ENCODE data around the gene PSME1.

PSME1 gene

GRCh38 chr14:24147761-24148428 lies 11.9 kb downstream of the PSME1 start:
- DNase-seq (ENCODE audit: low read depth) = no peak
- TF ChIP-seq, protein P1, sequence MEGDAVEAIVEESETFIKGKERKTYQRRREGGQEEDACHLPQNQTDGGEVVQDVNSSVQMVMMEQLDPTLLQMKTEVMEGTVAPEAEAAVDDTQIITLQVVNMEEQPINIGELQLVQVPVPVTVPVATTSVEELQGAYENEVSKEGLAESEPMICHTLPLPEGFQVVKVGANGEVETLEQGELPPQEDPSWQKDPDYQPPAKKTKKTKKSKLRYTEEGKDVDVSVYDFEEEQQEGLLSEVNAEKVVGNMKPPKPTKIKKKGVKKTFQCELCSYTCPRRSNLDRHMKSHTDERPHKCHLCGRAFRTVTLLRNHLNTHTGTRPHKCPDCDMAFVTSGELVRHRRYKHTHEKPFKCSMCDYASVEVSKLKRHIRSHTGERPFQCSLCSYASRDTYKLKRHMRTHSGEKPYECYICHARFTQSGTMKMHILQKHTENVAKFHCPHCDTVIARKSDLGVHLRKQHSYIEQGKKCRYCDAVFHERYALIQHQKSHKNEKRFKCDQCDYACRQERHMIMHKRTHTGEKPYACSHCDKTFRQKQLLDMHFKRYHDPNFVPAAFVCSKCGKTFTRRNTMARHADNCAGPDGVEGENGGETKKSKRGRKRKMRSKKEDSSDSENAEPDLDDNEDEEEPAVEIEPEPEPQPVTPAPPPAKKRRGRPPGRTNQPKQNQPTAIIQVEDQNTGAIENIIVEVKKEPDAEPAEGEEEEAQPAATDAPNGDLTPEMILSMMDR (conservative IDR thresholded peaks at IDR 0.05; ENCODE audit: low read depth, low read length) = no peak
- H3K4me3 ChIP-seq (ENCODE audit: low read length) = peak overlapping the region; percentile 95

DNA sequence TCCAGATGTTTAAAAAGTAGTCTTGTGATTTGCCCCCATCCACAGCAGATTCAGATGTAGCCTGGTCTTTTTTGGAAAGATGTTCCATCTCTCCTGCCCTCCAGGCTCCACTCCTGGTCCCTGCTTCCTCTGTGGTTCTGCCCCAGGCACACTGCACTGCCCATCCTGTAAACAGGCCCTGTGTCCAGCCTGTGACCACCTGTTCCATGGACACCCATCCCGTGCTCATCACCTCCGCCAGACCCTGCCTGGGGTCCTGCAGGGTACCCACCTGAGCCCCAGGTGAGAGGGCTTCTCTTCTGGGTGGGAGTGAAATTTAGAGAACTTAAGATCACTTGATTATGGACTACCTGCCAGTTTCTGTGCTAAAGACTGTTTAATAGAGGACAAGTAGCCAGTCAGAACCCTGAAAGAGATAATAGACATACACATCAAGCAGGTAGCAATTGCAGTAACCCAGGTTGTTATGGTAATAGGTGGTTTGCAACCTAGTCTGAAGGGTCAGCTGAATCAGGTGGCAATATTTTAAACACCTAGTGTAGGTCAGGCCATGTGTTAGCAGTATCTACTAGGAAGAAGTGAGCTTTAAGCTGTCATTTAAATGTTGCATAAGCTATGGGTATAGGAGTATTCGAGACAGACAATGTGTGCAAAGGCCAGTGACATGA lies 13.4 kb downstream of the PSME1 start:
- TF ChIP-seq, protein P1 (conservative IDR thresholded peaks at IDR 0.05; ENCODE audit: low read depth, low read length) = no peak
- no peak overlapping the region for H3K4me3 ChIP-seq (ENCODE audit: low read length)
- DNase-seq (ENCODE audit: low read depth) = no peak

DNA sequence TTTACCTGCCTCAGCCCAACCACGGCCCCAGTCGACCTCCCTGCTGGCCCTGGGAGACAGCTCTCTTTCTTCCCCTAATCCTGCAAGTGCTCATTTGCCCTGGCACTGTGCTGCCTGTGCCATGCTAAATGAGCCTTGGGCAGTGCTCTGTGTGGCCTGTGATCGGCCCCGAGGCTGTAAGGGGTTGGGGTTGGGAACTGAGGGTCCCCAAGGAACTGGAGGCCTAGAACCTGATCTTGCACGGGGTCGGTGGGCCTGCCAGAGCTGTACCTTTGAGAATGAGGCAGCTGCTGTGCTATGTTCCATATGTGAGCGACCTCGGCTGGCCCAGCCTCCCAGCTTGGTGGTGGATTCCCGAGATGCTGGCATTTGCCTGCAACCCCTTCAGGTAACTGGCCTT lies 14.1 kb downstream of the PSME1 start:
- DNase-seq (ENCODE audit: low read depth) = no peak
- H3K4me3 ChIP-seq (ENCODE audit: low read length) = no peak overlapping the region
- TF ChIP-seq, protein P1 (conservative IDR thresholded peaks at IDR 0.05; ENCODE audit: low read depth, low read length) = no peak

GRCh38 chr14:24150567-24150966 lies 14.6 kb downstream of the PSME1 start:
- no peak for DNase-seq (ENCODE audit: low read depth)
- TF ChIP-seq, protein P1 (conservative IDR thresholded peaks at IDR 0.05; ENCODE audit: low read depth, low read length) = no peak
- H3K4me3 ChIP-seq (ENCODE audit: low read length) = no peak overlapping the region

DNA sequence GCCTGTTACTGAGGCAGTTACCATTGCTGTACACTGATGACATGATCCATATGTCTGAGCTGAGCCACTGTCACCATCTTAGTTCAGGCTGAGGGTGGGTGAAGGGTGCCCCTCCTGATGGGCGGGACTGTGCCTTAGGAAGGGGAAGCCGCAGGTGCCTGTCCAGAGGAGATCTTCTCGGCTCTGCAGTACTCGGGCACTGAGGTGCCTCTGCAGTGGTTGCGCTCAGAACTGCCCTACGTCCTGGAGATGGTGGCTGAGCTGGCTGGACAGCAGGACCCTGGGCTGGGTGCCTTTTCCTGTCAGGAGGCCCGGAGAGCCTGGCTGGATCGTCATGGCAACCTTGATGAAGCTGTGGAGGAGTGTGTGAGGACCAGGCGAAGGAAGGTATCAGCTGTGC lies 15.0 kb downstream of the PSME1 start:
- DNase-seq (ENCODE audit: low read depth) = no peak
- TF ChIP-seq, protein P1 (conservative IDR thresholded peaks at IDR 0.05; ENCODE audit: low read depth, low read length) = no peak
- H3K4me3 ChIP-seq (ENCODE audit: low read length) = no peak overlapping the region

- TF ChIP-seq, protein P1 (conservative IDR thresholded peaks at IDR 0.05; ENCODE audit: low read depth, low read length) = no peak
- no peak overlapping the region for H3K4me3 ChIP-seq (ENCODE audit: low read length)
- DNase-seq (ENCODE audit: low read depth) = no peak
Observed at GRCh38 chr14:24151404-24152080, 15.5 kb downstream of the PSME1 start.
